IMR-90 (cell line): Measurements from ENCODE around the gene TRAF1. TPM values are rescaled to one million over a fixed set of nuclear protein-coding genes. Genes with fewer than 3 reads are reported as not detected.

Source experiments
- ATAC-seq: fragments of 200-7000 bp; cut with Tn5 transposase; 2 replicates; pipeline ENCODE4 v1.9.1; 2020; ENCODE audit warnings: low read depth, mild to moderate bottlenecking, moderate library complexity
- BruUV-seq: library from RNA; stranded (reverse); fragments of 400-500 nt; replicated peaks from 2 replicates; lab custom pipeline; 2021; lab: Mats Ljungman, UMichigan
- CTCF ChIA-PET: fragments of 300-600 bp; formaldehyde crosslinking; extraction: SDS; loops from one replicate; lab custom pipeline; 2021; ENCODE audit warnings: antibody characterized with exemption; lab: Yijun Ruan, JAX
- POLR2A ChIA-PET: fragments of 300-600 bp; sonication (Branson Sonifier 250); formaldehyde crosslinking; loops from one replicate; lab custom pipeline; 2022; ENCODE audit warnings: antibody characterized with exemption; ENCODE audit not compliant: unreplicated experiment; lab: Charles Lee
- DNase-seq: peaks from one replicate; pipeline ENCODE4 v3.0.0; 2013
- H2AFZ ChIP-seq: replicated peaks from 2 replicates; pipeline ENCODE3; 2013; ENCODE audit warnings: low read length, mild to moderate bottlenecking; ENCODE audit not compliant: poor library complexity
- H2AK5ac ChIP-seq: 2 replicates; pipeline ENCODE4 v1.6.1; 2013; ENCODE audit warnings: low read depth, low read length, inconsistent platforms
- H2AK9ac ChIP-seq: replicated peaks from 2 replicates; pipeline ENCODE3; 2013; ENCODE audit warnings: mild to moderate bottlenecking, low read depth, low read length, moderate library complexity; ENCODE audit not compliant: poor library complexity
- H2BK120ac ChIP-seq: 2 replicates; pipeline ENCODE4 v1.6.1; 2013; ENCODE audit warnings: low read depth, low read length, inconsistent platforms
- H2BK15ac ChIP-seq: 3 replicates; pipeline ENCODE4 v1.6.1; 2013; ENCODE audit warnings: low read depth, low read length, inconsistent platforms
- H2BK20ac ChIP-seq: 2 replicates; pipeline ENCODE4 v1.6.1; 2013; ENCODE audit warnings: low read depth, mild to moderate bottlenecking, inconsistent platforms, low read length, moderate library complexity
- H2BK5ac ChIP-seq: 2 replicates; pipeline ENCODE4 v1.6.1; 2013; ENCODE audit warnings: mild to moderate bottlenecking, low read depth, low read length, inconsistent platforms; ENCODE audit not compliant: poor library complexity, severe bottlenecking
- H3K14ac ChIP-seq: replicated peaks from 2 replicates; pipeline ENCODE4 v1.6.1; 2013; ENCODE audit warnings: low read depth, low read length, inconsistent platforms
- H3K18ac ChIP-seq: 2 replicates; pipeline ENCODE4 v1.6.1; 2013; ENCODE audit warnings: low read depth, low read length, control low read depth
- H3K23ac ChIP-seq: 2 replicates; pipeline ENCODE4 v1.6.1; 2013; ENCODE audit warnings: low read depth, low read length, inconsistent platforms
- H3K27ac ChIP-seq: 2 replicates; pipeline ENCODE4 v1.5.1; 2013; ENCODE audit warnings: mild to moderate bottlenecking, control low read depth, low read length; ENCODE audit not compliant: insufficient read depth
- H3K27me3 ChIP-seq: 2 replicates; pipeline ENCODE4 v1.6.1; 2013; ENCODE audit warnings: low read length; ENCODE audit not compliant: control insufficient read depth, insufficient read depth
- H3K36me3 ChIP-seq: 2 replicates; pipeline ENCODE4 v1.6.1; 2013; ENCODE audit warnings: low read length, mixed read lengths; ENCODE audit not compliant: control insufficient read depth, insufficient read depth
- H3K4ac ChIP-seq: 2 replicates; pipeline ENCODE4 v1.6.1; 2013; ENCODE audit warnings: low read depth, low read length, inconsistent platforms
- H3K4me1 ChIP-seq: 2 replicates; pipeline ENCODE4 v1.6.1; 2013; ENCODE audit warnings: low read length, mixed read lengths; ENCODE audit not compliant: control insufficient read depth, insufficient read depth
- H3K4me2 ChIP-seq: 2 replicates; pipeline ENCODE4 v1.6.1; 2013; ENCODE audit warnings: low read depth, mild to moderate bottlenecking, control low read depth, low read length, moderate library complexity
- H3K4me3 ChIP-seq: 2 replicates; pipeline ENCODE4 v1.5.1; 2013; ENCODE audit warnings: low read depth, mild to moderate bottlenecking, control low read depth, low read length, moderate library complexity; ENCODE audit not compliant: insufficient read depth
- H3K56ac ChIP-seq: 2 replicates; pipeline ENCODE4 v1.6.1; 2013; ENCODE audit warnings: low read length, inconsistent platforms; ENCODE audit not compliant: insufficient read depth; ENCODE audit errors: extremely low read depth
- H3K79me1 ChIP-seq, 2 experiments: 2 replicates each; pipeline ENCODE4 v1.6.1; 2013; ENCODE audit warnings: low read length in 2 of 2, inconsistent platforms in 1 of 2, low read depth in 1 of 2
- H3K9ac ChIP-seq: 2 replicates; pipeline ENCODE4 v1.6.1; 2013; ENCODE audit warnings: low read depth, low read length, control low read depth
- H3K9me1 ChIP-seq: 2 replicates; pipeline ENCODE4 v1.6.1; 2013; ENCODE audit warnings: low read length, inconsistent platforms; ENCODE audit not compliant: insufficient read depth
- H3K9me3 ChIP-seq: 2 replicates; pipeline ENCODE4 v1.6.1; 2013; ENCODE audit warnings: low read length; ENCODE audit not compliant: control insufficient read depth, insufficient read depth
- H4K20me1 ChIP-seq: 2 replicates; pipeline ENCODE4 v1.6.1; 2013; ENCODE audit warnings: low read length, inconsistent platforms; ENCODE audit not compliant: insufficient read depth
- H4K5ac ChIP-seq: 2 replicates; pipeline ENCODE4 v1.6.1; 2013; ENCODE audit warnings: mild to moderate bottlenecking, low read depth, low read length, control low read depth
- H4K8ac ChIP-seq, 2 experiments: 2 replicates each; pipeline ENCODE4 v1.6.1; 2013; ENCODE audit warnings: low read depth in 2 of 2, low read length in 2 of 2, control low read depth in 1 of 2, inconsistent platforms in 1 of 2
- H4K91ac ChIP-seq: 2 replicates; pipeline ENCODE4 v1.6.1; 2013; ENCODE audit warnings: low read depth, low read length, inconsistent platforms; ENCODE audit not compliant: insufficient read depth
- BHLHE40 ChIP-seq: fragments of 150-350 bp; IDR thresholded peaks from 2 replicates; pipeline ENCODE4 v1.6.1; 2016; ENCODE audit warnings: mild to moderate bottlenecking, low read depth, low read length
- CEBPB ChIP-seq: IDR thresholded peaks from 2 replicates; pipeline ENCODE4 v1.6.1; 2012; ENCODE audit warnings: low read depth, low read length, improper control_type of control experiment
- CHD1 ChIP-seq: IDR thresholded peaks from 2 replicates; pipeline ENCODE4 v1.6.1; 2012; ENCODE audit warnings: low read depth, low read length, improper control_type of control experiment
- CTCF ChIP-seq: conservative IDR thresholded peaks from 2 replicates; pipeline ENCODE4 v1.5.1; 2012; ENCODE audit warnings: mild to moderate bottlenecking, low read depth, low read length, improper control_type of control experiment
- ELK1 ChIP-seq: fragments of 150-350 bp; IDR thresholded peaks from 2 replicates; pipeline ENCODE4 v1.6.1; 2016; ENCODE audit warnings: low read depth, mild to moderate bottlenecking, low read length, moderate library complexity, borderline replicate concordance
- FOS ChIP-seq: fragments of 150-350 bp; IDR thresholded peaks from 2 replicates; pipeline ENCODE4 v1.6.1; 2016; ENCODE audit warnings: low read depth, low read length
- MAFK ChIP-seq: IDR thresholded peaks from 2 replicates; pipeline ENCODE4 v1.6.1; 2012; ENCODE audit warnings: low read depth, low read length, improper control_type of control experiment
- MAZ ChIP-seq: IDR thresholded peaks from 2 replicates; pipeline ENCODE4 v1.6.1; 2012; ENCODE audit warnings: low read depth, mild to moderate bottlenecking, low read length, improper control_type of control experiment, moderate library complexity, borderline replicate concordance
- MXI1 ChIP-seq: IDR thresholded peaks from 2 replicates; pipeline ENCODE4 v1.6.1; 2012; ENCODE audit warnings: low read depth, mild to moderate bottlenecking, low read length, moderate library complexity, borderline replicate concordance
- NFE2L2 ChIP-seq: fragments of 150-350 bp; IDR thresholded peaks from 2 replicates; pipeline ENCODE4 v1.6.1; 2016; ENCODE audit warnings: low read depth, mild to moderate bottlenecking, low read length
- POLR2A ChIP-seq: IDR thresholded peaks from 2 replicates; pipeline ENCODE4 v1.6.1; 2012; ENCODE audit warnings: mild to moderate bottlenecking, low read depth, low read length
- RAD21 ChIP-seq: IDR thresholded peaks from 2 replicates; pipeline ENCODE4 v1.6.1; 2012; ENCODE audit warnings: low read length, improper control_type of control experiment
- RCOR1 ChIP-seq: IDR thresholded peaks from 2 replicates; pipeline ENCODE4 v1.6.1; 2012; ENCODE audit warnings: mild to moderate bottlenecking, low read length, improper control_type of control experiment; ENCODE audit not compliant: insufficient replicate concordance
- RFX5 ChIP-seq: IDR thresholded peaks from 2 replicates; pipeline ENCODE4 v1.8.0; 2012; ENCODE audit warnings: low read depth, mild to moderate bottlenecking, low read length, moderate library complexity
- SMC3 ChIP-seq: fragments of 150-350 bp; IDR thresholded peaks from 2 replicates; pipeline ENCODE4 v1.6.1; 2016; ENCODE audit warnings: low read depth, mild to moderate bottlenecking, antibody characterized with exemption, low read length, moderate library complexity
- USF2 ChIP-seq: fragments of 150-350 bp; IDR thresholded peaks from 2 replicates; pipeline ENCODE4 v1.6.1; 2017; ENCODE audit warnings: mild to moderate bottlenecking, antibody characterized with exemption, low read length, low read depth
- WGBS, 2 experiments: methylation state at CpG; one replicate each; pipeline versions ENCODE4 v1.1.5 to v1.1.7; 2013; ENCODE audit warnings: missing lambda C conversion rate in 2 of 2; ENCODE audit not compliant: insufficient read length in 1 of 2; ENCODE audit errors: extremely low coverage in 2 of 2; 5-methylcytosine and 5-hydroxymethylcytosine counted together
- dilution Hi-C: fragments of 300-500 bp; cut with HindIII; formaldehyde crosslinking; loops from one replicate; pipeline ENCODE4 v1.14.3; 2018; ENCODE audit warnings: low sequenced_read_pairs; ENCODE audit not compliant: unreplicated experiment
- in situ Hi-C: fragments of 300-500 bp; cut with MboI; formaldehyde crosslinking; loops from 3 replicates; pipeline ENCODE4 v1.14.3; 2019; ENCODE audit warnings: low sequenced_read_pairs, inconsistent platforms, mixed read lengths
- intact Hi-C: fragments of 100-400 bp; cut with micrococcal nuclease; formaldehyde crosslinking; loops from 2 replicates; pipeline ENCODE4 v1.10.0; 2022
- polyA plus RNA-seq, 3 experiments: library from polyadenylated mRNA; depleted of rRNA; stranded (reverse); fragments of >200 nt; gene quantifications; 2 replicates each; pipeline ENCODE4 v1.2.3, GENCODE V29; 2012; ENCODE audit warnings: low replicate concordance in 1 of 3
- total RNA-seq: library from RNA; depleted of rRNA; stranded (reverse); fragments of >200 nt; gene quantifications from 2 replicates; pipeline ENCODE4 v1.2.3, GENCODE V29; 2012

The TRAF1 gene
- total and polyA plus RNA-seq, 2 of the 4 experiments (the other 2 are of a cell fraction): 3.9 to 4.1 TPM

GRCh38 chr9:120965344-120966012, 38.9 kb upstream of the TRAF1 start:
- in situ Hi-C loops (no loop called here), intact Hi-C loops (no loop called here), dilution Hi-C loops (no loop called here)
- Histone ChIP-seq H2AK9ac (no peak overlapping the region), H4K8ac (no peak overlapping the region), H3K14ac (no peak overlapping the region), H2BK5ac (no peak overlapping the region), H3K9me3 (no peaks in the 10 kb centered on the region), H3K9me1 (peaks cover 2% of the 10 kb centered on the region; the same call in 1 of the 2 replicates), H2AK5ac (no peak overlapping the region), H3K9ac (no peak overlapping the region), H4K20me1 (no peaks in the 10 kb centered on the region), H3K18ac (no peak overlapping the region), H3K56ac (no peak overlapping the region), H2BK15ac (no peak overlapping the region), H3K4me2 (no peak overlapping the region), H2AFZ (no peak overlapping the region), H4K5ac (no peak overlapping the region), H3K23ac (no peak overlapping the region), H2BK20ac (no peak overlapping the region), H3K36me3 (no peaks in the 10 kb centered on the region), H3K4me3 (no peak overlapping the region), H3K4ac (no peak overlapping the region), H3K27me3 (no peaks in the 10 kb centered on the region), H2BK120ac (no peak overlapping the region), H3K79me1 (no peaks in the 10 kb centered on the region), H4K91ac (no peak overlapping the region), H3K27ac (no peak overlapping the region), H3K4me1 (peaks cover 1% of the 10 kb centered on the region)
- ATAC-seq: no peak
- TF ChIP-seq CEBPB (no peak), FOS (no peak), BHLHE40 (no peak), RAD21 (no peak), RFX5 (no peak), MAFK (no peak), POLR2A (no peak), USF2 (no peak), MAZ (no peak), RCOR1 (no peak), ELK1 (no peak), SMC3 (no peak), CHD1 (no peak), NFE2L2 (no peak), CTCF (no peak), MXI1 (no peak)
- no TSS peak for BruUV-seq
- WGBS, 2 experiments: no CpG with 5 or more reads among the region's 4 CpGs
- ChIA-PET CTCF (interaction anchor here (1.1 to 1.2 kb wide), 2 partner anchors 11 to 20 kb away, joined by 3 read pairs; no protein-coding TSS in a partner anchor), POLR2A (no interaction called here)
- no peak for DNase-seq
